Hematopoietic multipotent progenitor cell treated with erythropoietin and hydrocortisone succinate and interleukin-3 and kit ligand, for 15 days (in vitro differentiated cells): Measurements from ENCODE around the gene C3orf22.

Experiments
- DNase-seq: peaks from one replicate; pipeline ENCODE4 v3.0.0-alpha.2; 2015; ENCODE audit warnings: low spot score

The C3orf22 gene

DNA sequence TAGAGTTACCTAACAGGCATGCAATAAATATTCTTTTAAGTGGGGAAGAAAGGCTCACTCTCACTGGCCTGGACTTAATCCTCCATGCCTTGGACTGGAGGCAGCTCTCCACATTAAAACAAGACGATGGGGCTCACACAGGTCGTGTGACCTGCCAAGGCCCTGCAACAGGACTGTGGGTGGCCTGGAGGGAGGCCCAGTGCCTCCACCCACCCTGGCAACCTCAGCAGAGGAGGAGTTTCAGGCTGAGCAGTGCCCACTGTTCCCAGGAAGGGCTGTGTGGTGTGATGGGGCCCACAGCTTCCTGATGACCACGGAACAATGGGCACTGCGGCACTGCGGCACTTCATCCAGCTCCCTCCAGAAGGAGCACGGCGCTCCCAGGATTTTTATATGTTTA lies 46.7 kb downstream of the C3orf22 start:
- DNase-seq, result no peak

GRCh38 chr3:126511291-126511690 lies 47.4 kb downstream of the C3orf22 start:
- DNase-seq, result no peak

- DNase-seq, result no peak
These were observed 48.3 kb downstream of the C3orf22 start for GRCh38 chr3:126510308-126510910.

DNA sequence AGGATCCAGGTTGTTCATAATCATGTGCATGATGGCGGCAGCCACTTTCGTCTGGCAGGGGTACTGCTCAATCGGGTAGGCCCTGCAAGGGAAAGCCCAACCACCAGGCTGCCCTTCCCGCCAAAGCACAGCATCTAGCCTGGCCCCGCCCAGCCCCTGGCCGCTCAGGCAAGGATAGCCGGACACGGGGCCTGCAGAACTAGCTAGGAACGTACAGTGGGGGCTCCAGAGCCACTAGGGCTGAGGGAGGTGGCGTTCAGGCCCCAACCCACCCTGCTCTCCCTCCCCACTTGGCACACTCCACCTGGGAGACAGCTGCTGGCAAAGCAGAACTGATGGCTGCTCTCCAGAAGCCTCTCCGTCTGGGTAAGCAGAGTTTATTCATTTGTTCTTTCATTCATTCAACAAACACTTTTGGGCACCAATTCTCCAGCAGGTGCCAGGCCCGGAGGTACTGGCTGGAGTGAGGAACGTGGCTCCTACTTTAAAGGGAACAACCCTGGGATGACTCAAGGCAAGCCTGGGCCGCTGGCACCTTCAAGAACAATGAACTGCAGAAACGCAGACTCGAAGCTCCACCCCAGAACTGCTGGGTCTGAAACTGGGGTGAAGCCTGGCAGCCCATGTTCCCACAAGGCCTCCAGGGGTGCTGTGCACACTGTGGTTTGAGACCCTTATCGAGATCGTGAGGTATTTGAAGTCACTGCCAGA lies 49.0 kb downstream of the C3orf22 start:
- no peak for DNase-seq

- DNase-seq, result no peak
These were observed 50.2 kb downstream of the C3orf22 start for GRCh38 chr3:126508564-126508964.

DNA sequence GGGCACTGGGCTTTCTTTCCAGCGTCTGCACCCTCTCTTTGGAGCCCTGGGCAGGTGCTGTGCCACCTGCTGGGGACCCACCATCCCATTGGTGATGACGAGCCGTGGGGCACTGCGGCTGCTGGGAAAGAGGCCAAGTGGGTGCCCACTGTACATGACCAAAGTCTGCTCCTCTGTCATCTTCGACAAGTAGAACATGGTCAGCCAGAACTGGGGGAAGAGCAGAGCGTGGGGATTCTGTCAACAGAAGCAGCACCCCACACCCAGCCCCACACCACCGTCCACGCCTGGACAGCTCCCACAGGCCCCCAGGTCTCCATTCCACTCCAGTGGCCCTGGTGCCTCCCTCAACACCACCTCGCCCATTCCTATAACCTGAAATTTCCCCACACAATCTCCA lies 50.8 kb downstream of the C3orf22 start:
- no peak for DNase-seq

DNA sequence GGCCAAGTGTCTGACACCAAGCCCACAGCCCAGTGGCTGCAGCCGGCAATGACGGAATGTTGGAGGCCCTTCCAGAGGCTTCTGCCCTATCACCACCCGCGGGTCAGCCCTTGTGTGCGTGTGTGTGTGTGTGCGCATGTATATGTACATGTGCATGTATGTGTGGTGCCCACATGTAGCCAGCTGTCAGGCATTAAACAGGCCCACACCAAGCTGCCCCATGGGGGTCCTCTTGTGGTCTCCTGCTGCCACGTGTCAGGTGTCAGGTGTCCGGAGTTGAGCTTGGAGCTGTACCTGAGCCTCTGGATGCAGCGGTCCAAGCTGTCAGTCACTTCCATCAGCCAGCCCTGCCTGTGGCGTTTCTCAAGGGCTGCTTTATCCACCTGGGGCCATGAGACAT lies 55.0 kb downstream of the C3orf22 start:
- no peak for DNase-seq

DNA sequence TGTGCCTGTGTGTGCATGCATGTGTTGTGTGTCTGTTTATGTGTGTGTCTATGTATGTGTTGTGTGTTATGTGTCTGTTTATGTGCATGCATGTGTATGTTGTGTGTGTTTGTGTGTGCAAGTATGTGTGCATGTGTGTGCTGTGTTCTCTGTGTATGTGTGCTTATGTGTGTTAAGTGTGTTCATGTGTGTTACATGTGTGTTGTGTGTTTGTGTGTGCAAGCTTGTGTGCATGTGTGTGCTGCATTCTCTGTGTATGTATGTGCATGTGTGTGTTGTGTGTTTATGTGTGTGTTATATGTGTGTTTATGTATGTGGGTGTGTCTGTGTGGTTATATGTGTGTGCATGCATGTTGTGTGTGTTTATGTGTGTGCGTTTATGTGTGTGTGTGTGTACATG lies 56.1 kb downstream of the C3orf22 start:
- DNase-seq, result no peak

DNA sequence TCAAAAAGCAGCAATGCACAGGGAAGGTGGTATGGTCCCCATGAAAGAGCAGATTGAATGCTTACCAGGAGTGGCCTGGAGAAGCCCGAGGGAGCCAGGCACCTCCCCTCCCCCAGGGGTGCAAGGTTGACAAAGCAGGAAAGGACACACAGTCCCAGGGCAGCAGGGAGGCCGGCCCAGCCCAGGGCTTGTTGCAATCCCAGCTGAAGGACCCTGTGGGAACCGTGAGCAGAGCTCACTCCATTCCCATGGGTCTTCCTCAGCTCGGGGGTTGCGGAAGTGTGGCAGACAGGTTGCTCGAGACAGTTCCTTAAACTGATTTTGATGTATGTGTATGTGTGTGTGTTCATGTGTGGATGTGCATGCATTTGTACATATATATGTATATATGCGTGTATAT lies 57.0 kb downstream of the C3orf22 start:
- no peak for DNase-seq

DNA sequence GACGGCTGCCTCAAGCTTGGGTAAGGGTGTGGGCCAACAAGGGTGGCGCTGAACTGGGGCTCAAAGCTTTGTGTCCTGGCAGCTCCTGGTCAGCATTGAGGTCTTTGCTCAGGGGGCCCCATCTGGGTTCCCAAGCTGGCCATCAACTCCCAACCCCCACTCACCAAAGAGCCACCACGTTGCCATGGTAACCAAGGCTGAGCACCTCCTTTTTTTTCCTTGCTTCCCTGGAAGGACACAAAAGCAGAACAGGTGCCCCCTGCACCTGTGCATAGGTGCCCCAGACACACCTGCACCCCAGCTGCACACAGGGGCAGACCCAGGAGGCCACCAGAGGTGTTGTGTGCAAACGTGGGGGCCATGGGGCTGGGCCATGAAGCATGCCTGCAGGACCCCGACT lies 57.7 kb downstream of the C3orf22 start:
- DNase-seq, result no peak

DNA sequence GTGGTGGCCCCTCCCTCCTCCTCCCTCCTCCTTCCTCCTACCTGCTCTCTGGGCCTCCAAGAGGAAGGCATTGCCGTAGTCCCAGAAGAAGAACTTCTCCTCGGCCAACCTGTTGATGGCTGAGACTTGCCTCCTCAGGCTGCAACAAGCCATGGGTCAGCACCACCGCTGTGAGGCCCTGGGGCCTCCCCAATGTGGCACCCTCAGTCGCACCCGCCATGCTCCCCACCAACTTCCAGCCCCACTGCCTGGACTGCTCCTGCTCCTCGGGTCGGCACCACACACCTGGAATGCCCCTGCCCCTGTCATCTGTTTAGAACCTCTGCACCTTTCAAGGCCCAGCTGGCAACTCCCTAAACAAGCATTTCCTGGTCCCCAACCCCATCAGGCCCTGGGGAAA lies 58.7 kb downstream of the C3orf22 start:
- no peak for DNase-seq
